Type B pancreatic cell (in vitro differentiated cells): ENCODE data around the gene NR1H4. TPM values are rescaled to one million over a fixed set of nuclear protein-coding genes. Genes with fewer than 3 reads are reported as not detected.

Source experiments
- DNase-seq: peaks from one replicate; pipeline ENCODE4 v3.0.0; 2021; ENCODE audit warnings: mixed read lengths; ENCODE audit not compliant: unreplicated experiment; ENCODE audit errors: extremely low spot score
- H3K27ac Mint-ChIP-seq: 2 replicates; pipeline ENCODE4 v1.8.0; 2021; ENCODE audit warnings: mild to moderate bottlenecking, mixed read lengths
- H3K27me3 Mint-ChIP-seq: 2 replicates; pipeline ENCODE4 v1.8.0; 2021; ENCODE audit warnings: mixed read lengths
- H3K36me3 Mint-ChIP-seq: 2 replicates; pipeline ENCODE4 v1.8.0; 2021; ENCODE audit warnings: mixed read lengths
- H3K4me1 Mint-ChIP-seq: one replicate; pipeline ENCODE4 v1.8.0; 2021; ENCODE audit warnings: mixed read lengths; ENCODE audit not compliant: unreplicated experiment
- H3K4me3 Mint-ChIP-seq: 2 replicates; pipeline ENCODE4 v1.8.0; 2021; ENCODE audit warnings: mild to moderate bottlenecking, mixed read lengths
- H3K9me3 Mint-ChIP-seq: 2 replicates; pipeline ENCODE4 v1.8.0; 2021; ENCODE audit warnings: mixed read lengths
- total RNA-seq: library from RNA; stranded (reverse); gene quantifications from 2 replicates; pipeline ENCODE4 v1.2.1, GENCODE V29; 2021; ENCODE audit warnings: low replicate concordance
- TF ChIP-seq, protein P1 (sequence below): fragments of 200-600 bp; sonication (generic); conservative IDR thresholded peaks from 2 replicates; pipeline ENCODE4 v1.5.0; 2021; ENCODE audit warnings: antibody characterized with exemption, mild to moderate bottlenecking

The NR1H4 gene
- total RNA-seq, 1 donor from 2014 or later = 2.1 TPM

DNA sequence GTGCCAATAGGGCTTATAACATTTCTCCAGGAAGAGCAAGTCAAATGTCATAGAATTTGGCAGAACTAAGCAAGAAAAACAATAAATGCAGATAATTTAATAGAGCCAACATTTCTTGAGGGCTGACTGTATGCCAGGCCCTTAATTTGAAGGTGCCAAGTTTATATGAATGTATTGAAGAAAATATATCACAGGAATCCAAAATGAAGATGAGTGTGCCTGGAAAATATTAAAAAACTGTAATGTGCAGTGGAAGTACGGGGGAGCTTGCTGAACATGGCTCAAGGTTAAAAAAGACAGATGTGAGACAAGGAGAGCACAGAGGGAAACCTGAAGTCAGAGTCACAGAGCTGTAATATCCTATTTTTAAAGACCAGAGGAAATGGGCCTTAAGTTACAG is 16.4 kb downstream of the NR1H4 start:
- Mint-ChIP-seq H3K9me3 (no peaks in the 10 kb centered on the region), H3K36me3 (no peaks in the 10 kb centered on the region), H3K4me3 (no peak overlapping the region), H3K4me1 (no peaks in the 10 kb centered on the region), H3K27ac (no peak overlapping the region), H3K27me3 (peaks cover 4% of the 10 kb centered on the region)
- DNase-seq = no peak
- TF ChIP-seq, protein P1, sequence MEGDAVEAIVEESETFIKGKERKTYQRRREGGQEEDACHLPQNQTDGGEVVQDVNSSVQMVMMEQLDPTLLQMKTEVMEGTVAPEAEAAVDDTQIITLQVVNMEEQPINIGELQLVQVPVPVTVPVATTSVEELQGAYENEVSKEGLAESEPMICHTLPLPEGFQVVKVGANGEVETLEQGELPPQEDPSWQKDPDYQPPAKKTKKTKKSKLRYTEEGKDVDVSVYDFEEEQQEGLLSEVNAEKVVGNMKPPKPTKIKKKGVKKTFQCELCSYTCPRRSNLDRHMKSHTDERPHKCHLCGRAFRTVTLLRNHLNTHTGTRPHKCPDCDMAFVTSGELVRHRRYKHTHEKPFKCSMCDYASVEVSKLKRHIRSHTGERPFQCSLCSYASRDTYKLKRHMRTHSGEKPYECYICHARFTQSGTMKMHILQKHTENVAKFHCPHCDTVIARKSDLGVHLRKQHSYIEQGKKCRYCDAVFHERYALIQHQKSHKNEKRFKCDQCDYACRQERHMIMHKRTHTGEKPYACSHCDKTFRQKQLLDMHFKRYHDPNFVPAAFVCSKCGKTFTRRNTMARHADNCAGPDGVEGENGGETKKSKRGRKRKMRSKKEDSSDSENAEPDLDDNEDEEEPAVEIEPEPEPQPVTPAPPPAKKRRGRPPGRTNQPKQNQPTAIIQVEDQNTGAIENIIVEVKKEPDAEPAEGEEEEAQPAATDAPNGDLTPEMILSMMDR = no peak

DNA sequence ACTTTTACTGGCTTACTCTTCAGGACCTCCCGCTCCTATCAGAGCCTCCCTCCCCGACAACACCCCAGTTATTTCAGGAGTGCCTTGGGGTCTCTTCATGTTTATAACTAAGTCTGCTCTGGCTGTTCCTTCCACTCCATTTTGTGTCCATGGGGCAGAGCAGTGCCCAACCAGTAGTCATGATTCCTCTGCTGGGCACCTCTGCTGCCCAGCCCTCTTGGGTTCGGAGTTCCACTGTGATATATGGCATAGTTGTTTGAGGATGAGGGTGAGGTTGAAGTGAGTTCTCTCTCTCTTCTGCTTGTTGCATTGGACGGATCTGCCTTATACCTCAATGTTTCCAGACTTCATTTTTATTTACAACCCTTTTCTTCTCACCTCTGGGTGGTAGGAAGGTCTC is 17.4 kb downstream of the NR1H4 start:
- TF ChIP-seq, protein P1 = no peak
- peaks cover 3% of the 10 kb centered on the region for H3K27me3 Mint-ChIP-seq
- H3K4me3 Mint-ChIP-seq = no peak overlapping the region
- no peaks in the 10 kb centered on the region for H3K36me3 Mint-ChIP-seq
- H3K27ac Mint-ChIP-seq = no peak overlapping the region
- DNase-seq = no peak
- H3K9me3 Mint-ChIP-seq = no peaks in the 10 kb centered on the region
- no peaks in the 10 kb centered on the region for H3K4me1 Mint-ChIP-seq

DNA sequence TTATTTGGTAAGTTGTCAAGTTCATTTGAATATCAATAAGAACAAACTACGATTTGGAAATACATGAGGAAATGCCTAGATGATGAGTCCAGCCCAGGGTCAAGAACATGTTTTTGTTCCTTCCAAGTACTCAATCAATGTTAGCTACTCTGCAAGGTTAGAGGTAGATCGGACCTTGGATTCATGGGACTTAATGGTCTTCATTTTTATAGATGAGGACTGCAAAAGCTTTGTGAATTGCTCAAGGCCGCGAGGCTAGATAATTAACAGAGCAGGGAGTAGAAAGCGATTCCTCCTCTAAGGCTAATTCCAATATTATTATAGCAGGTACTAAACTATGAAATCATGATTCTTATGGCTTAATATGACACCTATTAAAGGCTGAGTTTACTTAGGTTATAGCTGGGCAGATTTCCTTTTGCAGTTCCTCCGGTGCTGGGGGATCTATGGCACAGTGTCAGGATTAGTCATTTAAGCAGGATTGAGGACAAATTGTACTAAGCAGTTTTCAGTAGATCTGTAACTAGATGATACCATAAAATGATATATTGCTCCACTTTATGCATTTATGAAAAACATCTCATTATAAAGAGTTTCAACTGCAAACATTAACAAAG is 19.8 kb downstream of the NR1H4 start:
- H3K4me1 Mint-ChIP-seq = no peaks in the 10 kb centered on the region
- H3K4me3 Mint-ChIP-seq = no peak overlapping the region
- TF ChIP-seq, protein P1 = no peak
- H3K27me3 Mint-ChIP-seq = no peaks in the 10 kb centered on the region
- no peak for DNase-seq
- H3K9me3 Mint-ChIP-seq = no peaks in the 10 kb centered on the region
- H3K27ac Mint-ChIP-seq = no peak overlapping the region
- no peaks in the 10 kb centered on the region for H3K36me3 Mint-ChIP-seq

DNA sequence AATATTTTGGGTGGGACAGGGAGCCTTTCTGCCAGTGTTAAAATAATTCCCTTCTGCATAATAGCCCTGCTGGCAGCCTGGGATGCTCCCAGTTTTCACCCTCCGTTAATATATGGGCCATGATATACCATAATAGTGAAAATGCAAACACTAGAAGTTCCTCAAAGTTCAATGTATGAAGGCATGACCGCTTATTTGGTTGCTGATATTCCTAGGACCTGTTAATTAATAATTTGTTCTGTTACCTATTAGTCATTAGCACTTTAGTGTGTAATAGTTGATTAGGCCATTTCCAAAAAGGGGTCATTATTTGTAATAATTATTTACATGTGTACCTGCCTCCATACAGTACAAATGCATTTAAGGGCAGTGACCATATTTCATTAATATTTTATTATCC is 20.4 kb downstream of the NR1H4 start:
- TF ChIP-seq, protein P1 = no peak
- H3K27ac Mint-ChIP-seq = no peak overlapping the region
- H3K27me3 Mint-ChIP-seq = no peaks in the 10 kb centered on the region
- no peaks in the 10 kb centered on the region for H3K36me3 Mint-ChIP-seq
- no peaks in the 10 kb centered on the region for H3K4me1 Mint-ChIP-seq
- no peak for DNase-seq
- no peak overlapping the region for H3K4me3 Mint-ChIP-seq
- no peaks in the 10 kb centered on the region for H3K9me3 Mint-ChIP-seq

DNA sequence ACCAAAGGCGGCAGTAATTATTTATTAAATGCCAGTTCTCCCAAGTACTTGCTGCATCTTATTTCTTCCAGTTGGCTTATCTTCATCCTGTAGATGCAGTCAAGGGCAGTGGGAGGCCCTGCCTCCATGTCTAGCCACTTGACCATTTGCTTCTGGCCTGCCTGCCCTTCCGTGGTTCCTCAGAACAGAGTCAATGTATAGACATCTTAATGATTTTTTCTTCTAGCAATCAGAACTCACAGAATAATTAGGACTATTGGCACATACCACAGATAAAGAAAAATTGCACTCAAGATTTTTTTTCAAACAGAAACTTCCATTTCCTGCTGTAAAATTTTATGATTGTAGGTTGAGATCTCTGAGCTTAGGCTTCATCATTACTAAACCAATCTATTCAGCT is 20.9 kb downstream of the NR1H4 start:
- H3K9me3 Mint-ChIP-seq = no peaks in the 10 kb centered on the region
- no peaks in the 10 kb centered on the region for H3K4me1 Mint-ChIP-seq
- no peak for DNase-seq
- H3K4me3 Mint-ChIP-seq = no peak overlapping the region
- H3K27me3 Mint-ChIP-seq = no peaks in the 10 kb centered on the region
- TF ChIP-seq, protein P1 = no peak
- H3K27ac Mint-ChIP-seq = no peak overlapping the region
- H3K36me3 Mint-ChIP-seq = no peaks in the 10 kb centered on the region
